GM19463 (cell line): ENCODE results near the gene CAMTA1.
"Not testable (repeated sequence)": the region's sequence is repeated elsewhere in the genome, so short reads cannot be mapped to it uniquely, and the experiment has no call there.

Experiments used
- ATAC-seq: cut with Tn5 transposase; IDR thresholded peaks from one replicate; pipeline ENCODE4 v1.9.1; 2021; ENCODE audit warnings: mild to moderate bottlenecking, moderate library complexity; ENCODE audit not compliant: unreplicated experiment

The CAMTA1 gene

GRCh38 chr1:6785318-6785727 is at the start of gene CAMTA1:
TSS of gene CAMTA1 (plus strand) at chr1:6785454. CDS start at chr1:6785531, 77 bp downstream.
- ATAC-seq = peak; percentile 66

GRCh38 chr1:6738987-6739676 is 46.1 kb upstream of the CAMTA1 start:
- no peak for ATAC-seq

- ATAC-seq = not testable (repeated sequence)
Observed at GRCh38 chr1:6742676-6743188, 42.5 kb upstream of the CAMTA1 start.

GRCh38 chr1:6743189-6744101 is 41.8 kb upstream of the CAMTA1 start:
- peak; percentile 53 for ATAC-seq

- ATAC-seq = no peak
Observed at GRCh38 chr1:6745073-6745472, 40.2 kb upstream of the CAMTA1 start.

GRCh38 chr1:6747674-6748073 is 37.6 kb upstream of the CAMTA1 start:
- ATAC-seq = no peak

- ATAC-seq = no peak
Observed at GRCh38 chr1:6750490-6750889, 34.8 kb upstream of the CAMTA1 start.

GRCh38 chr1:6753320-6754140 is 31.7 kb upstream of the CAMTA1 start:
- ATAC-seq = no peak

- no peak for ATAC-seq
Observed at GRCh38 chr1:6756457-6756856, 28.8 kb upstream of the CAMTA1 start.

GRCh38 chr1:6757719-6758435 is 27.4 kb upstream of the CAMTA1 start:
- ATAC-seq = no peak

- no peak for ATAC-seq
Observed at GRCh38 chr1:6761196-6761737, 24.0 kb upstream of the CAMTA1 start.

- ATAC-seq = no peak
Observed at GRCh38 chr1:6762060-6762459, 23.2 kb upstream of the CAMTA1 start.

- ATAC-seq = no peak
Observed at GRCh38 chr1:6770751-6771440, 14.4 kb upstream of the CAMTA1 start.

- ATAC-seq = no peak
Observed at GRCh38 chr1:6771441-6771769, 13.8 kb upstream of the CAMTA1 start.

- ATAC-seq = no peak
Observed at GRCh38 chr1:6774381-6774780, 10.9 kb upstream of the CAMTA1 start.

- ATAC-seq = no peak
Observed at GRCh38 chr1:6775261-6776043, 9.8 kb upstream of the CAMTA1 start.

- no peak for ATAC-seq
Observed at GRCh38 chr1:6776389-6776788, 8.9 kb upstream of the CAMTA1 start.

- no peak for ATAC-seq
Observed at GRCh38 chr1:6776895-6777294, 8.4 kb upstream of the CAMTA1 start.

- no peak for ATAC-seq
Observed at GRCh38 chr1:6777813-6778212, 7.4 kb upstream of the CAMTA1 start.
